Peyer's patch (tissue), 4 donors: ENCODE data around the gene HSD17B1.

Source experiments
- CTCF ChIP-seq, 6 experiments: fragments of 450-650 bp in 4 of 6; fragments of 200-600 bp in 2 of 6; sonication (generic) in 1 of 6; IDR thresholded peaks; one replicate each; pipeline ENCODE4 v1.5.1; 2017 to 2019; ENCODE audit warnings: antibody characterized with exemption in 6 of 6, mild to moderate bottlenecking in 3 of 6, moderate library complexity in 1 of 6
- POLR2A ChIP-seq, 2 donors: fragments of 450-650 bp; IDR thresholded peaks; one replicate each; pipeline ENCODE4 v1.5.1; 2017; ENCODE audit warnings: antibody characterized with exemption in 2 of 2, mild to moderate bottlenecking in 2 of 2, moderate library complexity in 2 of 2

- TF ChIP-seq POLR2A (IDR thresholded peaks at IDR 0.05) (no peak), CTCF (IDR thresholded peaks at IDR 0.05) (no peak)
Measured at GRCh38 chr17:42565523-42566214, 12.9 kb downstream of the HSD17B1 start.
